ENCODE results near the gene ERGIC2.

DNA sequence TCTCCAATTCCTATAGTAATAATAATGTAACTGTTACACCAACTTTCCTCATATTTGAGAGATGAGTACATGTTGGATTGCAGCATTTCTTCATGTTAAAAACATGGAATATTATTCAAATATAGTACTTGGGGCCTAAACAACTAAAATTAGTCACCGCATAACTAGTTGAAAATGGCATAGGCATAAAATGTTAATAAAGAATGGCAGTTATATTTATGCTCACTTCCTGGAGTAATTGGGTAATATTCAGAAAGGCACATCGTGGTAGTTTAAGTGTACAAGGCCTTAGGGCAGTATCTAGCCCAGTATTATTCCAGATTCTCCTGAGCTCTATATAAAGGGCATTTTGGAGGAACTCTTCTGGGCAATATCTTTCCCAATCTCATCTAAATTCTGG lies 46.0 kb downstream of the ERGIC2 start:
- no peak for TF ChIP-seq POLR2A (IDR thresholded peaks at IDR 0.05)
- TF ChIP-seq, protein P1, sequence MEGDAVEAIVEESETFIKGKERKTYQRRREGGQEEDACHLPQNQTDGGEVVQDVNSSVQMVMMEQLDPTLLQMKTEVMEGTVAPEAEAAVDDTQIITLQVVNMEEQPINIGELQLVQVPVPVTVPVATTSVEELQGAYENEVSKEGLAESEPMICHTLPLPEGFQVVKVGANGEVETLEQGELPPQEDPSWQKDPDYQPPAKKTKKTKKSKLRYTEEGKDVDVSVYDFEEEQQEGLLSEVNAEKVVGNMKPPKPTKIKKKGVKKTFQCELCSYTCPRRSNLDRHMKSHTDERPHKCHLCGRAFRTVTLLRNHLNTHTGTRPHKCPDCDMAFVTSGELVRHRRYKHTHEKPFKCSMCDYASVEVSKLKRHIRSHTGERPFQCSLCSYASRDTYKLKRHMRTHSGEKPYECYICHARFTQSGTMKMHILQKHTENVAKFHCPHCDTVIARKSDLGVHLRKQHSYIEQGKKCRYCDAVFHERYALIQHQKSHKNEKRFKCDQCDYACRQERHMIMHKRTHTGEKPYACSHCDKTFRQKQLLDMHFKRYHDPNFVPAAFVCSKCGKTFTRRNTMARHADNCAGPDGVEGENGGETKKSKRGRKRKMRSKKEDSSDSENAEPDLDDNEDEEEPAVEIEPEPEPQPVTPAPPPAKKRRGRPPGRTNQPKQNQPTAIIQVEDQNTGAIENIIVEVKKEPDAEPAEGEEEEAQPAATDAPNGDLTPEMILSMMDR (IDR thresholded peaks at IDR 0.05) = no peak

Measured in heart left ventricle (tissue), 13 donors.